Coronary artery (tissue), 2 donors: Measurements from ENCODE around the gene KCNQ4.
A peak's percentile ranks its signal among the peaks of the same experiment; 100 is the strongest.

Experiments used
- DNase-seq: peaks from one replicate; pipeline ENCODE4 v3.0.0-alpha.2; 2017; ENCODE audit warnings: low spot score
- H3K27ac ChIP-seq, 2 donors: fragments of 200-600 bp; sonication (generic); one replicate each; pipeline ENCODE4 v1.5.1; 2016 to 2019
- H3K4me3 ChIP-seq: fragments of 200-600 bp; sonication (generic); 2 replicates; pipeline ENCODE4 v1.5.1; 2016; ENCODE audit warnings: mild to moderate bottlenecking, moderate library complexity
- CTCF ChIP-seq: fragments of 200-600 bp; sonication (generic); IDR thresholded peaks from one replicate; pipeline ENCODE4 v1.5.1; 2019; ENCODE audit warnings: antibody characterized with exemption

Gene KCNQ4

GRCh38 chr1:40770296-40771070, 13.1 kb upstream of the KCNQ4 start:
- Histone ChIP-seq H3K4me3 (no peak overlapping the region), H3K27ac (no peak overlapping the region)
- TF ChIP-seq CTCF: no peak
- DNase-seq: peak; percentile 60

GRCh38 chr1:40772146-40772955, 11.2 kb upstream of the KCNQ4 start:
- DNase-seq: peak; percentile 47
- H3K4me3 ChIP-seq: no peak overlapping the region
- no peak for TF ChIP-seq CTCF
- no peak overlapping the region for H3K27ac ChIP-seq

GRCh38 chr1:40773748-40774265, 9.8 kb upstream of the KCNQ4 start:
- TF ChIP-seq CTCF: no peak
- DNase-seq: peak; percentile 41
- H3K27ac ChIP-seq: no peak overlapping the region
- H3K4me3 ChIP-seq: no peak overlapping the region

GRCh38 chr1:40774266-40774998, 9.2 kb upstream of the KCNQ4 start:
- peak; percentile 72 for TF ChIP-seq CTCF
- Histone ChIP-seq H3K4me3 (no peak overlapping the region), H3K27ac (no peak overlapping the region)
- no peak for DNase-seq

- no peak for DNase-seq
- Histone ChIP-seq H3K27ac (no peak overlapping the region), H3K4me3 (no peak overlapping the region)
- no peak for TF ChIP-seq CTCF
Measured at GRCh38 chr1:40776236-40777072, 7.1 kb upstream of the KCNQ4 start.

GRCh38 chr1:40777224-40777970, 6.2 kb upstream of the KCNQ4 start:
- Histone ChIP-seq H3K4me3 (no peak overlapping the region), H3K27ac (no peak overlapping the region)
- no peak for DNase-seq
- TF ChIP-seq CTCF: no peak
